Measurements from ENCODE around the gene LRRC66. TPM values are rescaled to one million over a fixed set of nuclear protein-coding genes. Genes with fewer than 3 reads are reported as not detected.

LRRC66 gene
- total RNA-seq, 1 donor from 2014 or later: 0.08 TPM

Other genes with a start within 250 kb of the LRRC66 start
- 29.7 and 40.7 TPM in 2 replicates for gene DCUN1D4, start 177.2 kb downstream of the LRRC66 start, total RNA-seq
- gene SGCB, start 17.9 kb upstream of the LRRC66 start, total RNA-seq: 13.9 and 14.4 TPM in 2 replicates
- gene SPATA18, start 30.9 kb upstream of the LRRC66 start, total RNA-seq: 0.13 and 0.27 TPM in 2 replicates

Measured in activated T-helper 1 cell treated with anti-CD3 and anti-CD28 coated beads, Interleukin-12 subunit alpha, Interleukin-12 subunit beta, Interleukin-2, Interleukin-4 antibody, amounts not matched to agents 30 ng/mL and 10 ng/mL and 1 ng/mL, durations not matched to agents 14 hours and 24 hours and 36 hours (primary cell).